ENCODE data around the gene INSC. TPM values are rescaled to one million over a fixed set of nuclear protein-coding genes. Genes with fewer than 3 reads are reported as not detected.

INSC gene
- total RNA-seq, 1 experiment from 2014 or later = 0.17 TPM

DNA sequence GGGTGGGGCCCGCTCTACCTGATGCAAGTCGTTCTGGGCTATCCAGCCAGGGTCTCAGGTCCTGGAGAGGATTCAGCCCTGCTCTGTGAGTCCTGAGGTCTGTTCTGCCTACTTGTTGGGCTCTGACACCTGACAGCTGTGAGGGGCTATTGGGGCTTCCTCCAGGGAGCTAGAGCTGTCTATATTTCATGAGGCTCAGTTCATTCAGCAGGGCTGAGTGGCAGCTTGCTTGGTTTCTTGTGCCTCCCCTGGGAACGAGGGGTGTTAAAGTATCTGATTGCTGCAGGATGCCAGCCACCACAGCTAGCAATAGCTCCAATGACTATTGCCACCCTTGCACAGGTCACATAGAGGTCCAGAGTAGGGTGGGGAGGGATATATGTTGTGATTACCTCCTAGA, 26.7 kb downstream of the INSC start:
- ATAC-seq (no peak), DNase-seq (ENCODE audit: low read depth, low spot score) (no peak)
- no peak overlapping the region for H3K9ac ChIP-seq (ENCODE audit: low read length)
- peaks cover 0 to 6% of the 10 kb centered on the region in 2 experiments; a peak in 1 of 4 replicates for H3K4me1 ChIP-seq (ENCODE audit: control insufficient read depth in 1 of 2, insufficient read depth in 2 of 2, low read length in 2 of 2)
- H3K27ac ChIP-seq (ENCODE audit: low read depth, low read length) = no peak overlapping the region
- no peaks in the 10 kb centered on the region for H3K9me2 ChIP-seq (ENCODE audit: insufficient read depth)
- intact Hi-C loops (cut with micrococcal nuclease) = no loop called here
- H3K4me3 ChIP-seq (replicated peaks in 1 of 2; ENCODE audit: low read depth in 1 of 2, low read length in 2 of 2) = no peak overlapping the region
- H3K36me3 ChIP-seq (ENCODE audit: control insufficient read depth in 1 of 2, insufficient read depth in 2 of 2, low read length in 2 of 2) = no peaks in the 10 kb centered on the region
- H3K27me3 ChIP-seq (ENCODE audit: insufficient read depth, low read length) = no peaks in the 10 kb centered on the region
- H3K79me2 ChIP-seq (ENCODE audit: insufficient read depth, low read length) = no peaks in the 10 kb centered on the region
- RAD21 ChIA-PET (ENCODE audit: low non-redundant PET in 1 of 2, low total read pairs in 2 of 2, uncharacterized antibody in 2 of 2, unreplicated experiment in 2 of 2) = no interaction called here
- no peak overlapping the region for H3K4me2 ChIP-seq (ENCODE audit: low read length)
- BruUV-seq (replicated peaks) = no TSS peak
- POLR2A ChIA-PET = no interaction called here
- TF ChIP-seq EZH2 (IDR thresholded peaks at IDR 0.05) = no peak
- no peak for TF ChIP-seq RAD21 (IDR thresholded peaks at IDR 0.05; ENCODE audit: low read depth)
- TF ChIP-seq FOSL1 (IDR thresholded peaks at IDR 0.05; ENCODE audit: low read depth) = no peak
- no peak for TF ChIP-seq SRF (IDR thresholded peaks at IDR 0.05; ENCODE audit: low read depth)
- no peak for TF ChIP-seq CBX3 (IDR thresholded peaks at IDR 0.05; ENCODE audit: low read depth)
- TF ChIP-seq ZFX (IDR thresholded peaks at IDR 0.05) = no peak
- no peaks in the 10 kb centered on the region for H4K20me1 ChIP-seq (ENCODE audit: insufficient read depth)
- CTCF ChIA-PET = no interaction called here
- no peak overlapping the region for H2AFZ ChIP-seq (ENCODE audit: low read depth, low read length, poor library complexity, severe bottlenecking)
- H3K9me3 ChIP-seq (ENCODE audit: control insufficient read depth in 1 of 2, insufficient read depth in 1 of 2, low read depth in 1 of 2, low read length in 2 of 2) = no peaks in the 10 kb centered on the region

DNA sequence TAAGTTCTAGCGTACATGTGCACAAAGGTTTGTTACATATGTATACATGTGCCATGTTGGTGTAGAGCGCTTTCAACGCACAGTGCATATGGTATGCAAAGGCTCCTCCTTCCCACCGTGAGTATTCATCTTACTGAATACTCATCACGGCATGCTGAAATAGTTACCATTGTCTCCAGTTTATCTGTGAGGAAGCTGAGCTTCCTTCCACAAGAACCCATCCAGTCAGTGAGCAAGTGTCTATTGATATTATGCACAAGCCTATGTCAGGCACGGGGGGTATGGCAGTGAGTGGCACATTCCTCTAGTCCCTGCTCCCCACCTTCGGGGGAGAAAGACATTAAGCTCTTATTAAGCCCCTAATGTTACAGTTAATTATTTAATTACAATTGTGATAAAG, 28.1 kb downstream of the INSC start:
- H3K27me3 ChIP-seq (ENCODE audit: insufficient read depth, low read length) = no peaks in the 10 kb centered on the region
- ChIA-PET CTCF (no interaction called here), RAD21 (ENCODE audit: low non-redundant PET in 1 of 2, low total read pairs in 2 of 2, uncharacterized antibody in 2 of 2, unreplicated experiment in 2 of 2) (no interaction called here), POLR2A (no interaction called here)
- BruUV-seq (replicated peaks) = no TSS peak
- peaks cover 0 to 6% of the 10 kb centered on the region in 2 experiments; a peak in 1 of 4 replicates for H3K4me1 ChIP-seq (ENCODE audit: control insufficient read depth in 1 of 2, insufficient read depth in 2 of 2, low read length in 2 of 2)
- H3K27ac ChIP-seq (ENCODE audit: low read depth, low read length) = no peak overlapping the region
- DNase-seq (ENCODE audit: low read depth, low spot score) (no peak), ATAC-seq (no peak)
- no peaks in the 10 kb centered on the region for H3K79me2 ChIP-seq (ENCODE audit: insufficient read depth, low read length)
- TF ChIP-seq EZH2 (IDR thresholded peaks at IDR 0.05) (no peak), POLR2A (IDR thresholded peaks at IDR 0.05; ENCODE audit: borderline replicate concordance, extremely low read depth, insufficient read depth, insufficient read length) (no peak), ZNF274 (IDR thresholded peaks at IDR 0.05; ENCODE audit: low read depth, low read length) (no peak), FOSL1 (IDR thresholded peaks at IDR 0.05; ENCODE audit: low read depth) (no peak)
- intact Hi-C loops (cut with micrococcal nuclease) = no loop called here
- no peak overlapping the region for H2AFZ ChIP-seq (ENCODE audit: low read depth, low read length, poor library complexity, severe bottlenecking)
- no peaks in the 10 kb centered on the region for H4K20me1 ChIP-seq (ENCODE audit: insufficient read depth)
- no peaks in the 10 kb centered on the region for H3K36me3 ChIP-seq (ENCODE audit: control insufficient read depth in 1 of 2, insufficient read depth in 2 of 2, low read length in 2 of 2)
- H3K9ac ChIP-seq (ENCODE audit: low read length) = no peak overlapping the region
- no peak overlapping the region for H3K4me2 ChIP-seq (ENCODE audit: low read length)
- no peaks in the 10 kb centered on the region for H3K9me3 ChIP-seq (ENCODE audit: control insufficient read depth in 1 of 2, insufficient read depth in 1 of 2, low read depth in 1 of 2, low read length in 2 of 2)
- H3K4me3 ChIP-seq (replicated peaks in 1 of 2; ENCODE audit: low read depth in 1 of 2, low read length in 2 of 2) = no peak overlapping the region
- no peaks in the 10 kb centered on the region for H3K9me2 ChIP-seq (ENCODE audit: insufficient read depth)

Data from HCT116 (cell line).